ENCODE measurements around the gene CALU.

DNA sequence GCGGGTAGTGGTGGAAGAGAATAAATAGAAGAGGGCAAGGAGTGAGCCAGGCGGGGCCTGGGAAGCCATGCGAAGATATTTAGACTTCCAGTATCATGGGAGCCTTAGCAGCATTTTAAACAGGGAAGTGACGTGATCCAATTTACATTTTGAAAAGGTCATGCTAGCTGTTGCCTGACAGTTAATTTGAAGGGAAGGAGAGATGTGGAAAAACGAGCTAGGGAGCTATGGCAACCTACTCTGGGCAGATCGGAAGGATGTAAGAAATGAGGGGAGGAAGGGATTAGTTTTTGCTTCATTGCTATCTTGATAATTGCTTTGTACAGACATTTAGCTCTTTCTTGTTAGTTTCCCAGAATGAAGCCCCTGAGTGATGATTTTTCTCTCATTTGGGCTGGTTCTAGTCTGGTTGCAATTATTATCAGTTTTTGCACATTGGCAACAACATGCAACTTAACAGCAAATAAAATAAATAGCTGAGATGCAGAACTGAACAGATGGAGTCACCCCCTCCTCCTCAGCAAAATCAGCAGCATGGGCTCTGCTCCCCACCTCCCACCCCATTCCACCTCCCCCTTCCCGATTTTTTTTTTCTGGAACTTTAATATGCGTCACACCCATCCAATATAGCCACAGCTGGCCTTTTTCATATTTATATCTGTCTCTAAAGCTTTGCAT is 13.0 kb upstream of the CALU start:
- TF ChIP-seq, protein P1, sequence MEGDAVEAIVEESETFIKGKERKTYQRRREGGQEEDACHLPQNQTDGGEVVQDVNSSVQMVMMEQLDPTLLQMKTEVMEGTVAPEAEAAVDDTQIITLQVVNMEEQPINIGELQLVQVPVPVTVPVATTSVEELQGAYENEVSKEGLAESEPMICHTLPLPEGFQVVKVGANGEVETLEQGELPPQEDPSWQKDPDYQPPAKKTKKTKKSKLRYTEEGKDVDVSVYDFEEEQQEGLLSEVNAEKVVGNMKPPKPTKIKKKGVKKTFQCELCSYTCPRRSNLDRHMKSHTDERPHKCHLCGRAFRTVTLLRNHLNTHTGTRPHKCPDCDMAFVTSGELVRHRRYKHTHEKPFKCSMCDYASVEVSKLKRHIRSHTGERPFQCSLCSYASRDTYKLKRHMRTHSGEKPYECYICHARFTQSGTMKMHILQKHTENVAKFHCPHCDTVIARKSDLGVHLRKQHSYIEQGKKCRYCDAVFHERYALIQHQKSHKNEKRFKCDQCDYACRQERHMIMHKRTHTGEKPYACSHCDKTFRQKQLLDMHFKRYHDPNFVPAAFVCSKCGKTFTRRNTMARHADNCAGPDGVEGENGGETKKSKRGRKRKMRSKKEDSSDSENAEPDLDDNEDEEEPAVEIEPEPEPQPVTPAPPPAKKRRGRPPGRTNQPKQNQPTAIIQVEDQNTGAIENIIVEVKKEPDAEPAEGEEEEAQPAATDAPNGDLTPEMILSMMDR (IDR thresholded peaks at IDR 0.05; ENCODE audit: insufficient read depth, low read length, poor library complexity, severe bottlenecking) = no peak
- TF ChIP-seq EZH2phosphoT487 (conservative IDR thresholded peaks at IDR 0.05; ENCODE audit: low read length) = no peak

Measured in SU-DHL-6 (cell line).